CD14-positive monocyte (primary cell): Measurements from ENCODE around the gene HEPACAM2. TPM values are rescaled to one million over a fixed set of nuclear protein-coding genes. Genes with fewer than 3 reads are reported as not detected.

Source experiments
- DNase-seq, 3 donors: peaks; one replicate each; pipeline ENCODE4 v3.0.0-alpha.2; 2011 to 2022
- H2AFZ ChIP-seq: 2 replicates; pipeline ENCODE4 v1.6.0; 2012; ENCODE audit warnings: mild to moderate bottlenecking, low read depth, low read length, inconsistent platforms; ENCODE audit not compliant: insufficient read depth, poor library complexity, severe bottlenecking
- H3K27ac ChIP-seq, 2 donors: 1 replicate in 1 of 2; 2 replicates in 1 of 2; pipeline ENCODE4 v1.5.1; 2012 to 2013; ENCODE audit warnings: low read length in 2 of 2, control low read depth in 1 of 2, inconsistent platforms in 1 of 2, low read depth in 1 of 2, mild to moderate bottlenecking in 1 of 2
- H3K27me3 ChIP-seq, 2 donors: one replicate each; pipeline versions ENCODE4 v1.6.0 to v1.6.1; 2011 to 2013; ENCODE audit warnings: low read length in 2 of 2; ENCODE audit not compliant: control insufficient read depth in 2 of 2, insufficient read depth in 2 of 2
- H3K36me3 ChIP-seq, 2 donors: replicated peaks in 1 of 2; 1 replicate in 1 of 2; 2 replicates in 1 of 2; pipeline versions ENCODE4 v1.5.1 to v1.6.1; 2012 to 2013; ENCODE audit warnings: low read length in 2 of 2, control low read depth in 1 of 2, inconsistent platforms in 1 of 2, mild to moderate bottlenecking in 1 of 2; ENCODE audit not compliant: insufficient read depth in 2 of 2, control insufficient read depth in 1 of 2
- H3K4me1 ChIP-seq, 2 donors: 1 replicate in 1 of 2; 2 replicates in 1 of 2; pipeline versions ENCODE4 v1.5.1 to v1.6.1; 2012 to 2013; ENCODE audit warnings: low read length in 2 of 2, control low read depth in 1 of 2, inconsistent platforms in 1 of 2, mild to moderate bottlenecking in 1 of 2, moderate library complexity in 1 of 2; ENCODE audit not compliant: insufficient read depth in 2 of 2, control insufficient read depth in 1 of 2
- H3K4me2 ChIP-seq: replicated peaks from 2 replicates; pipeline ENCODE3; 2012; ENCODE audit warnings: low read length, moderate library complexity, mild to moderate bottlenecking; ENCODE audit not compliant: poor library complexity, severe bottlenecking; ENCODE audit errors: extremely low read depth
- H3K4me3 ChIP-seq, 3 experiments: fragments of 200-600 bp in 1 of 3; sonication (generic) in 1 of 3; replicated peaks in 1 of 3; 1 replicate in 2 of 3; 2 replicates in 1 of 3; pipeline ENCODE4 v1.5.1; 2011 to 2013; ENCODE audit warnings: low read length in 3 of 3, mild to moderate bottlenecking in 3 of 3, control low read depth in 2 of 3, low read depth in 2 of 3, inconsistent platforms in 1 of 3, moderate library complexity in 1 of 3
- H3K79me2 ChIP-seq: 2 replicates; pipeline ENCODE4 v1.6.0; 2012; ENCODE audit warnings: mild to moderate bottlenecking, control low read depth, inconsistent platforms, low read length, moderate library complexity; ENCODE audit not compliant: insufficient read depth
- H3K9ac ChIP-seq: 2 replicates; pipeline ENCODE4 v1.6.0; 2017; ENCODE audit warnings: low read length, mild to moderate bottlenecking; ENCODE audit not compliant: insufficient read depth, poor library complexity, severe bottlenecking
- H3K9me3 ChIP-seq, 2 donors: replicated peaks in 1 of 2; 1 replicate in 1 of 2; 2 replicates in 1 of 2; pipeline versions ENCODE4 v1.5.1 to v1.6.1; 2012 to 2013; ENCODE audit warnings: low read length in 2 of 2, control low read depth in 1 of 2; ENCODE audit not compliant: control insufficient read depth in 1 of 2, insufficient read depth in 1 of 2
- H4K20me1 ChIP-seq: 2 replicates; pipeline ENCODE4 v1.6.0; 2012; ENCODE audit warnings: mild to moderate bottlenecking, low read length, control low read depth, moderate library complexity; ENCODE audit not compliant: insufficient read depth
- H3K27ac Mint-ChIP-seq, 7 donors: one replicate each; pipeline ENCODE4 v1.8.0; 2020; ENCODE audit warnings: mild to moderate bottlenecking in 7 of 7, mixed read lengths in 7 of 7, moderate library complexity in 6 of 7, inconsistent platforms in 2 of 7
- H3K27me3 Mint-ChIP-seq, 3 donors: one replicate each; pipeline ENCODE4 v1.8.0; 2021 to 2022; ENCODE audit warnings: low read depth in 3 of 3, mild to moderate bottlenecking in 3 of 3, mixed read lengths in 3 of 3, moderate library complexity in 3 of 3, inconsistent platforms in 1 of 3
- H3K36me3 Mint-ChIP-seq, 2 donors: one replicate each; pipeline ENCODE4 v1.8.0; 2020; ENCODE audit warnings: mixed read lengths in 2 of 2, inconsistent platforms in 1 of 2, mild to moderate bottlenecking in 1 of 2
- H3K4me1 Mint-ChIP-seq: one replicate; pipeline ENCODE4 v1.8.0; 2020; ENCODE audit warnings: mild to moderate bottlenecking, mixed read lengths
- H3K4me3 Mint-ChIP-seq, 2 donors: one replicate each; pipeline ENCODE4 v1.8.0; 2020; ENCODE audit warnings: mild to moderate bottlenecking in 2 of 2, mixed read lengths in 2 of 2, moderate library complexity in 1 of 2
- H3K9me3 Mint-ChIP-seq, 7 donors: one replicate each; pipeline ENCODE4 v1.8.0; 2020 to 2022; ENCODE audit warnings: mixed read lengths in 7 of 7, mild to moderate bottlenecking in 6 of 7, moderate library complexity in 6 of 7, inconsistent platforms in 2 of 7
- WGBS: methylation state at CpG from one replicate; pipeline ENCODE4 v1.1.5; 2013; ENCODE audit warnings: missing lambda C conversion rate; ENCODE audit not compliant: insufficient coverage; 5-methylcytosine and 5-hydroxymethylcytosine counted together
- intact Hi-C, 2 donors: fragments of 100-400 bp; cut with micrococcal nuclease; formaldehyde crosslinking; loops; one replicate each; pipeline versions ENCODE4 v1.15.0 to v1.15.1; 2023
- polyA plus RNA-seq, 3 donors: library from polyadenylated mRNA; depleted of rRNA in 1 of 3; unstranded in 2 of 3; stranded (reverse) in 1 of 3; fragments of 300-500 nt in 2 of 3; fragments of >200 nt in 1 of 3; fragmentation: Illumina TruSeq in 2 of 3; gene quantifications; 1 replicate in 2 of 3; 2 replicates in 1 of 3; pipeline ENCODE4 v1.2.3, GENCODE V29; 2012 to 2021
- TF ChIP-seq, protein P1 (sequence below): fragments of 200-600 bp; IDR thresholded peaks from one replicate; pipeline ENCODE4 v1.8.0; 2022; ENCODE audit warnings: antibody characterized with exemption, mild to moderate bottlenecking

HEPACAM2 gene
- polyA plus RNA-seq, 3 donors, result 0.11 TPM; not detected in 2

DNA sequence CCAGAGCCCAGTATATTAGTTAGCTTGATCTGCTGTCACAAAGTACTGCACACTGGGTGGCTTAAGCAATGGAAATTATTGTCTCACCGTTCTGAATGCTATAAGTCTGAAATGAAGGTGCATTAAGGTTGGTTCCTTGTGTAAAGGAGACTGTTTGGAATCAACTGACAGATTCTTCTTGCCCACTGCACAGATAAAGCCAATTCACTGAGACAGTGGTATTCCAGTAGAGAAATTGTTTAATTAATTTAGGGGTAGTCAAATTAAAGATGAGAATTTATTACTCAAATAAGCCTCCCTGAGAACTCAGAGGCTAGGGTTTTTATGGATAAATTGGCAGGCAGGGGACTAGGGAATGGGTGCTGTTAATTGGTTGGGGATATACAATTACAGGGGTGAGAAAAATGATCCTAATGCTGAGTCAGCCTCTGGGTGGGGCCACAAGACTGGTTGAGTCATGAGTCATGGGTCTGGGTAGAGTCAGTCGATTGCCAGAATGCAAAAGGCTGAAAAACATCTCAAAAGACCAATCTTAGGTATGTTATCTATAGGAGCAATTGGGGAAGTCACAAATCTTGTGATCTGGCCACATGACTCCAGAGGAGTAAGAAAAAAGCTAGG, 54.6 kb downstream of the HEPACAM2 start:
- no peaks in the 10 kb centered on the region for H4K20me1 ChIP-seq
- no peak overlapping the region for H3K4me3 Mint-ChIP-seq
- no peak overlapping the region for H3K27ac Mint-ChIP-seq
- no peaks in the 10 kb centered on the region for H3K36me3 ChIP-seq
- H3K4me1 ChIP-seq, result no peaks in the 10 kb centered on the region
- peaks cover 25 to 53% (median 37%) of the 10 kb centered on the region in 7 donors for H3K9me3 Mint-ChIP-seq
- no peaks in the 10 kb centered on the region for H3K36me3 Mint-ChIP-seq
- peaks cover 25 to 32% of the 10 kb centered on the region in 2 donors for H3K9me3 ChIP-seq
- TF ChIP-seq, protein P1, sequence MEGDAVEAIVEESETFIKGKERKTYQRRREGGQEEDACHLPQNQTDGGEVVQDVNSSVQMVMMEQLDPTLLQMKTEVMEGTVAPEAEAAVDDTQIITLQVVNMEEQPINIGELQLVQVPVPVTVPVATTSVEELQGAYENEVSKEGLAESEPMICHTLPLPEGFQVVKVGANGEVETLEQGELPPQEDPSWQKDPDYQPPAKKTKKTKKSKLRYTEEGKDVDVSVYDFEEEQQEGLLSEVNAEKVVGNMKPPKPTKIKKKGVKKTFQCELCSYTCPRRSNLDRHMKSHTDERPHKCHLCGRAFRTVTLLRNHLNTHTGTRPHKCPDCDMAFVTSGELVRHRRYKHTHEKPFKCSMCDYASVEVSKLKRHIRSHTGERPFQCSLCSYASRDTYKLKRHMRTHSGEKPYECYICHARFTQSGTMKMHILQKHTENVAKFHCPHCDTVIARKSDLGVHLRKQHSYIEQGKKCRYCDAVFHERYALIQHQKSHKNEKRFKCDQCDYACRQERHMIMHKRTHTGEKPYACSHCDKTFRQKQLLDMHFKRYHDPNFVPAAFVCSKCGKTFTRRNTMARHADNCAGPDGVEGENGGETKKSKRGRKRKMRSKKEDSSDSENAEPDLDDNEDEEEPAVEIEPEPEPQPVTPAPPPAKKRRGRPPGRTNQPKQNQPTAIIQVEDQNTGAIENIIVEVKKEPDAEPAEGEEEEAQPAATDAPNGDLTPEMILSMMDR, result no peak
- H3K27me3 Mint-ChIP-seq, result peaks cover 2 to 5% (median 3%) of the 10 kb centered on the region in 3 donors
- no peak overlapping the region for H3K4me3 ChIP-seq
- no peak overlapping the region for H3K9ac ChIP-seq
- no peaks in the 10 kb centered on the region for H3K4me1 Mint-ChIP-seq
- WGBS, result 100% methylated on average over 1 of the region's 2 CpGs
- H2AFZ ChIP-seq, result no peak overlapping the region
- no peak for DNase-seq
- no peaks in the 10 kb centered on the region for H3K79me2 ChIP-seq
- no peak overlapping the region for H3K4me2 ChIP-seq
- intact Hi-C loops, result no loop called here
- no peak overlapping the region for H3K27ac ChIP-seq
- no peaks in the 10 kb centered on the region for H3K27me3 ChIP-seq

GRCh38 chr7:93165447-93165846, 60.8 kb downstream of the HEPACAM2 start:
- Histone ChIP-seq H3K79me2 (no peaks in the 10 kb centered on the region), H3K9ac (no peak overlapping the region), H3K4me3 (peak overlapping the region; percentile 8 to 49 (median 12)), H3K4me1 (no peaks in the 10 kb centered on the region), H3K4me2 (peak overlapping the region; percentile 36), H4K20me1 (no peaks in the 10 kb centered on the region), H3K27me3 (no peaks in the 10 kb centered on the region), H3K36me3 (no peaks in the 10 kb centered on the region), H2AFZ (no peak overlapping the region), H3K9me3 (peaks cover 19 to 24% of the 10 kb centered on the region in 2 donors), H3K27ac (no peak overlapping the region)
- Mint-ChIP-seq H3K4me3 (peak overlapping the region in 1 of 2 donors; percentile 58), H3K27me3 (peaks cover 2 to 3% (median 2%) of the 10 kb centered on the region in 3 donors), H3K36me3 (no peaks in the 10 kb centered on the region), H3K9me3 (peaks cover 16 to 44% (median 27%) of the 10 kb centered on the region in 7 donors), H3K27ac (no peak overlapping the region), H3K4me1 (peaks cover 2% of the 10 kb centered on the region)
- WGBS, result 0% methylated on average over 1 of the region's 1 CpG
- TF ChIP-seq, protein P1, result no peak
- intact Hi-C loops, result no loop called here
- peak in 2 of 3 donors; percentile 19 to 27 for DNase-seq
